ENCODE data around the gene CCDC27. TPM values are rescaled to one million over a fixed set of nuclear protein-coding genes. Genes with fewer than 3 reads are reported as not detected.

Gene CCDC27
- total RNA-seq, 1 donor from 2014 or later = not detected

DNA sequence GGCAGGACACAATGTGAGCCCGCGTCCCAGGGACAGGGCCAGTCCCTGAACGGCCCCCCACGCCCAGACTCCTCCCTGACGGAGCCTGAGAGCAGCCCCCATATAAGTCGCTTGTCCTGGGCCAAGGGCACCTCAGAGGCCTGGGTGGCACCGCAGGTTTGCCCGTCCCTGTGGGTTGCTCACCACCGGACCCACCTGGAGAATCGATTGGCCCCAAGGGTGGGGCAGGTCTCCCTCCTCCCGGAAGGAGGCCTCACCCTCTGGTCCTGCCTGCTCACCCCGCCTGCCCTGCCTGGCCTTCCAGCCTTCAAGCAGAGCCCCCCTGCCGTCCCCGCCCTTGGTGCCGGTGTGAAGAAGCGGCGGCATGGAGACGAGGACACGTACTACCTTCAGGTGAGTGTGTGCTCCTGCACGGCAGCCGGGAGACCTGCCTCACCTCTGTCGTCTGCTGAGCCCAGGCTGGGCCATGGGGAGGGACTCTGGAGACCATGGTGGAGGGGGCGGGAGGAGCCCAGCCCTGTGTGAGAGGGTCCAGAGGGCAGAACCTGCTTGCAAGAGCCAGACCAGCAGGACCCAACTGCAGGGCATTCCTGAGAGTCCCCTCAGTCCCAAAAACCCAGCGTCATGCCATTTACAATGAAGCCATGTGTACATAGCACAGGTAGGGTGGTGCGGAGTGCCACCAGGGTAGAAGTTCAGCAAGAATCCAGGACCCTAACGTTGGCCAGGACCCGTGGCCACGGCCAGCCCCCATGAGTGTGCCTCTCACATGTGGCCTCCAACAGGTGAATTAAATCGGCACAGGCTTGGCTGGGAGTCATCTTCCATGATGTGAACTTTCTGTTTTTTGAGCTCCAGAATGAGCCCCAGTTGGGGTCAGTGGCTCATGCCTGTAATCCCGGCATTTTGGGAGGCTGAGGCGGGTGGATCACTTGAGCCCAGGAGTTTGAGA lies 24.1 kb upstream of the CCDC27 start:
- H3K4me3 Mint-ChIP-seq = no peak overlapping the region
- H3K9me3 Mint-ChIP-seq = no peaks in the 10 kb centered on the region
- no peak overlapping the region for H3K27ac Mint-ChIP-seq
- no peaks in the 10 kb centered on the region for H3K4me1 Mint-ChIP-seq (ENCODE audit: unreplicated experiment)
- TF ChIP-seq, protein P1, sequence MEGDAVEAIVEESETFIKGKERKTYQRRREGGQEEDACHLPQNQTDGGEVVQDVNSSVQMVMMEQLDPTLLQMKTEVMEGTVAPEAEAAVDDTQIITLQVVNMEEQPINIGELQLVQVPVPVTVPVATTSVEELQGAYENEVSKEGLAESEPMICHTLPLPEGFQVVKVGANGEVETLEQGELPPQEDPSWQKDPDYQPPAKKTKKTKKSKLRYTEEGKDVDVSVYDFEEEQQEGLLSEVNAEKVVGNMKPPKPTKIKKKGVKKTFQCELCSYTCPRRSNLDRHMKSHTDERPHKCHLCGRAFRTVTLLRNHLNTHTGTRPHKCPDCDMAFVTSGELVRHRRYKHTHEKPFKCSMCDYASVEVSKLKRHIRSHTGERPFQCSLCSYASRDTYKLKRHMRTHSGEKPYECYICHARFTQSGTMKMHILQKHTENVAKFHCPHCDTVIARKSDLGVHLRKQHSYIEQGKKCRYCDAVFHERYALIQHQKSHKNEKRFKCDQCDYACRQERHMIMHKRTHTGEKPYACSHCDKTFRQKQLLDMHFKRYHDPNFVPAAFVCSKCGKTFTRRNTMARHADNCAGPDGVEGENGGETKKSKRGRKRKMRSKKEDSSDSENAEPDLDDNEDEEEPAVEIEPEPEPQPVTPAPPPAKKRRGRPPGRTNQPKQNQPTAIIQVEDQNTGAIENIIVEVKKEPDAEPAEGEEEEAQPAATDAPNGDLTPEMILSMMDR (conservative IDR thresholded peaks at IDR 0.05) = no peak
- H3K27me3 Mint-ChIP-seq = no peaks in the 10 kb centered on the region
- H3K36me3 Mint-ChIP-seq = no peaks in the 10 kb centered on the region
- no peak for DNase-seq (ENCODE audit: extremely low spot score, unreplicated experiment)

DNA sequence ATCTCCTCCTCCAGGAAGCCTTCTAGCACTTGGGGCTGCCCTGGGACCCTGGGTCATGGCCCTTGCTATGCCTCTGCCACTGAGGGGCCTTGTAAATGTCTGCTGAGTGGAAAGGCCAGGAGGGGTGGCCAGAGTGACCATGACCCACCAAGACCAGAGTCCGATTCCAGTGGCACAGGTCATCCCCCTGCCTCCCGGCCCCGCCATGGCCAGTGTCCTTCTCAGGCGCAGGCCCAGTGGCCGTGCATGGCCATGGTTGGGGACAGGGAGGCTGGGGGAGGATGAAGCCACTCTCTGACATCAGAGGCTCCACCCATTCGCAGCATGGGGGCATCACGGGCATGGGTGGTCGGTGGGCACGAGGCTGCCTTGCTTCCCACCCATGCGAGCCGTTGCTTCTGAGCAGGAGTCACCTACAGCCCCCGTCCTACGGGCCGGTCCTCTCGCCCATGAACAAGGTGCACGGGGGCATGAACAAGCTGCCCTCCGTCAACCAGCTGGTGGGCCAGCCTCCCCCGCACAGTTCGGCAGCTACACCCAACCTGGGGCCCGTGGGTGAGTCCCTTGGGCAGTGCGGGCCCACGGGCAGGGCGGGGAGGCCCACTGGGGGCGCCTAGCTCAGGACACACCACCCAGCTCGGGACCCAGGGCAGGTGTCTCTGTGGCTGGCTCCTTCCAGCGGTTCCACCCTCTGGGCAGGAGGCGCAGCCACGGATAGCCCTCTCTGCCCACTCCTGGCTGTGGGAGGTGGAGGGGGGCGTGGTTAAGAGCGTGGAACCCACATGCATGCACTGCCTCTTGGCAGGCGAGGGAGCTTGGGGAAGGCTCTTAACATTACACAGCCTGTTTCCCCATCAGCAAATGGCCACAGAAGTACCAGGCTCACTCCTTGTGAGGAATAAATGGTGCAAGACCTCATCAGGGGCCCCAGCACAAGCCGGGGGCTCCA lies 22.4 kb upstream of the CCDC27 start:
- no peaks in the 10 kb centered on the region for H3K9me3 Mint-ChIP-seq
- TF ChIP-seq, protein P1 (conservative IDR thresholded peaks at IDR 0.05) = no peak
- no peak overlapping the region for H3K4me3 Mint-ChIP-seq
- no peaks in the 10 kb centered on the region for H3K36me3 Mint-ChIP-seq
- H3K4me1 Mint-ChIP-seq (ENCODE audit: unreplicated experiment) = no peaks in the 10 kb centered on the region
- DNase-seq (ENCODE audit: extremely low spot score, unreplicated experiment) = no peak
- no peaks in the 10 kb centered on the region for H3K27me3 Mint-ChIP-seq
- H3K27ac Mint-ChIP-seq = no peak overlapping the region

DNA sequence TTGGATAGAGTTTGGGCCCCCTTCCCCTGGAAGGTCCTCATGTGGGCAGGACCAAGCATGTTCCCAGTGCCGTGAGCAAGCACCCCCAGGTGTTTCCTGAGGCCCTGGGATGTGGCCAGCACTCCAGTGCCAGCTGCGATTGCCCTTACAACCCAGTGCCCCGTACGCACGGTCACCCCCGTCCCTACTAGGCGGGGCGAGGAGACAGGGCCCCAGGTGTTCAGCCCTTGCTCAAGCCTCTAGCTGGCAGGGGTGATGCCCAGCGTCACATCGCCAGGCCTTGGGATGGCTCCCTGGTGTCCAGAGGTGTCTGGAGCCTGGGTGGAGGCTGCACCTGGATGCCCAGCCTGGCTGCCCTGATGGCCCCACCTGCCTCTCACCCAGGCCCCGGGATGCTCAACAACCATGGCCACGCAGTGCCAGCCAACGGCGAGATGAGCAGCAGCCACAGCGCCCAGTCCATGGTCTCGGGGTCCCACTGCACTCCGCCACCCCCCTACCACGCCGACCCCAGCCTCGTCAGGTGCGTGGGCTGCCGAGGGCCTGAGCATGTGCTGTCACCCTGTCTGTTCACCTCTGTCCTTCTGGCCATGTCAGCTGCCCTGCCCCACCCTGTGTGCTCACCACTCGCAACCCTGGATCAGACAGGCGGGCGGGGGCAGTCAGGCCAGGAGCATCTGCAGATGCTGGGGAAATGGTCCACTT lies 21.6 kb upstream of the CCDC27 start:
- no peak overlapping the region for H3K27ac Mint-ChIP-seq
- DNase-seq (ENCODE audit: extremely low spot score, unreplicated experiment) = no peak
- TF ChIP-seq, protein P1 (conservative IDR thresholded peaks at IDR 0.05) = no peak
- H3K36me3 Mint-ChIP-seq = no peaks in the 10 kb centered on the region
- H3K4me1 Mint-ChIP-seq (ENCODE audit: unreplicated experiment) = no peaks in the 10 kb centered on the region
- H3K9me3 Mint-ChIP-seq = no peaks in the 10 kb centered on the region
- no peaks in the 10 kb centered on the region for H3K27me3 Mint-ChIP-seq
- no peak overlapping the region for H3K4me3 Mint-ChIP-seq

DNA sequence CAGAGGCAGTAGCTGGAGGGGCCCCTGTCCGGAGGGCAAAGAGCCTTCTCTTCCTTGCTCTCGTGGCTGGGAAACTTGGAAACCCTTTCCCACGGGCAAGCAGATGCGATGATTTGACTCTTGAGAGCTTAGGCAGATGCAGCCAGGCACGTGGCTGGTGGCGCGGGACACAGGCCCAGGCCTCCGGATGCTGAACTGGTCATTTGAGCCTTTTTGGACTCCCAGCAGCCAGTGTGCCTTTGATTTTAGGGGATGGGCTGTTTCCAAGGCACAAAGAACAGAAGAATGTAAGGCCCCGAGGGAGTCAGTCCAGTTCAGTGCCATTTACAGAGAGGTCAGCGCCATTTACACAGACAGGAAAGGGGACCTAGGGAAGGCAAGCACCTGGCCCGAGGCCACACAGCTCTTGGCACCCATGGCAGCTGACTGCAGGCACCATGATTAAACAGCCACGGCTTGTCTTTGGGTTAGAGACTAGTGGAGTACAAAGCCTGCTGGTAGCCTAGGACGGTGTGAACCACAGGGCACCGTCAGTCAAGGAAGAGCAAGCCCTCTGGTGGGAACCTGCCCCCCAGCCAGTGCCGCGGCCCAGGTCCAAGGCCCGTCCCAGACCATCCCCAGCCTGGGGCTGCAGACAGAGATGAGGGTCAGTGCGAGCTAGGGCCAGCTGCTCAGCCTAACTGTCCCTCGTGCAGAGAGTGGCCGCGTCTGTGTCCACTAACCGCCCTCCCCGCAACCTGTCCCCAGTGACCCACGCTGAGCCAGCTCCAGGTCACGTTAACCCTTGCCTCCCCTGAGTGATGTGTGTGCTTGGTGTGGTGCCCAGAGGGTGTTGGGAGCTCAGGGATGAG lies 20.4 kb upstream of the CCDC27 start:
- TF ChIP-seq, protein P1 (conservative IDR thresholded peaks at IDR 0.05) = no peak
- Mint-ChIP-seq H3K4me3 (no peak overlapping the region), H3K9me3 (no peaks in the 10 kb centered on the region), H3K27ac (peak overlapping the region; percentile 16), H3K27me3 (no peaks in the 10 kb centered on the region), H3K36me3 (no peaks in the 10 kb centered on the region), H3K4me1 (ENCODE audit: unreplicated experiment) (no peaks in the 10 kb centered on the region)
- no peak for DNase-seq (ENCODE audit: extremely low spot score, unreplicated experiment)
